H9 (cell line): ENCODE measurements around the gene MYOM3. TPM values are rescaled to one million over a fixed set of nuclear protein-coding genes. Genes with fewer than 3 reads are reported as not detected.

ENCODE experiments used
- DNase-seq: peaks from one replicate; pipeline ENCODE4 v3.0.0-alpha.2; 2017
- H2AFZ ChIP-seq: one replicate; pipeline ENCODE4 v1.6.1; 2013; ENCODE audit warnings: mild to moderate bottlenecking, low read length, control low read depth, moderate library complexity
- H2AK5ac ChIP-seq: 2 replicates; pipeline ENCODE4 v1.6.1; 2013; ENCODE audit warnings: low read length, control low read depth, mixed read lengths; ENCODE audit not compliant: insufficient read length
- H2BK120ac ChIP-seq: one replicate; pipeline ENCODE4 v1.6.1; 2013; ENCODE audit warnings: low read depth, mild to moderate bottlenecking, low read length, control low read depth, inconsistent platforms; ENCODE audit not compliant: poor library complexity, severe bottlenecking
- H2BK12ac ChIP-seq: 2 replicates; pipeline ENCODE4 v1.6.1; 2013; ENCODE audit warnings: low read length, control low read depth, mixed read lengths, low read depth; ENCODE audit not compliant: insufficient read length
- H2BK15ac ChIP-seq: 2 replicates; pipeline ENCODE4 v1.6.1; 2013; ENCODE audit warnings: low read depth, low read length, control low read depth
- H2BK20ac ChIP-seq: one replicate; pipeline ENCODE4 v1.6.1; 2013; ENCODE audit warnings: low read depth, mild to moderate bottlenecking, low read length, control low read depth, inconsistent platforms; ENCODE audit not compliant: poor library complexity, severe bottlenecking
- H2BK5ac ChIP-seq: 2 replicates; pipeline ENCODE4 v1.6.1; 2013; ENCODE audit warnings: low read length, control low read depth, mixed read lengths; ENCODE audit not compliant: insufficient read length
- H3K14ac ChIP-seq: 2 replicates; pipeline ENCODE4 v1.6.1; 2013; ENCODE audit warnings: low read length, control low read depth; ENCODE audit not compliant: insufficient read depth
- H3K18ac ChIP-seq: 2 replicates; pipeline ENCODE4 v1.6.1; 2013; ENCODE audit warnings: low read depth, mild to moderate bottlenecking, mixed read lengths, low read length, control low read depth; ENCODE audit not compliant: insufficient read length
- H3K23ac ChIP-seq: 2 replicates; pipeline ENCODE4 v1.6.1; 2013; ENCODE audit warnings: low read length, control low read depth, mixed read lengths, low read depth; ENCODE audit not compliant: insufficient read length
- H3K23me2 ChIP-seq: 2 replicates; pipeline ENCODE4 v1.6.1; 2013; ENCODE audit warnings: low read depth, mild to moderate bottlenecking, mixed read lengths, low read length, control low read depth; ENCODE audit not compliant: insufficient read length, poor library complexity, severe bottlenecking
- H3K27ac ChIP-seq: 2 replicates; pipeline ENCODE4 v1.5.1; 2013; ENCODE audit warnings: low read length, control low read depth, mixed read lengths, low read depth; ENCODE audit not compliant: insufficient read length
- H3K27me3 ChIP-seq: 2 replicates; pipeline ENCODE4 v1.6.1; 2013; ENCODE audit warnings: low read length, control low read depth, inconsistent platforms; ENCODE audit not compliant: insufficient read depth
- H3K4ac ChIP-seq: 2 replicates; pipeline ENCODE4 v1.6.1; 2013; ENCODE audit warnings: low read depth, mild to moderate bottlenecking, control low read depth, inconsistent platforms, low read length, moderate library complexity
- H3K4me1 ChIP-seq: 2 replicates; pipeline ENCODE4 v1.6.1; 2013; ENCODE audit warnings: low read length, control low read depth, inconsistent platforms; ENCODE audit not compliant: insufficient read depth
- H3K4me2 ChIP-seq: 2 replicates; pipeline ENCODE4 v1.6.1; 2013; ENCODE audit warnings: low read length, control low read depth, mixed read lengths; ENCODE audit not compliant: insufficient read length, insufficient read depth
- H3K56ac ChIP-seq: 2 replicates; pipeline ENCODE4 v1.6.1; 2013; ENCODE audit warnings: low read depth, mild to moderate bottlenecking, mixed read lengths, low read length, control low read depth; ENCODE audit not compliant: insufficient read length
- H3K79me1 ChIP-seq: 2 replicates; pipeline ENCODE4 v1.6.1; 2013; ENCODE audit warnings: low read depth, mild to moderate bottlenecking, moderate library complexity, low read length, control low read depth, inconsistent platforms; ENCODE audit not compliant: insufficient read depth, poor library complexity, severe bottlenecking
- H3K79me2 ChIP-seq: 2 replicates; pipeline ENCODE4 v1.6.1; 2013; ENCODE audit warnings: low read length, control low read depth, inconsistent platforms; ENCODE audit not compliant: insufficient read depth
- H3K9ac ChIP-seq: 2 replicates; pipeline ENCODE4 v1.6.1; 2013; ENCODE audit warnings: low read length, control low read depth, mixed read lengths; ENCODE audit not compliant: insufficient read length; ENCODE audit errors: extremely low read depth
- H3K9me3 ChIP-seq: one replicate; pipeline ENCODE4 v1.6.1; 2013; ENCODE audit warnings: low read depth, low read length, inconsistent platforms; ENCODE audit not compliant: control insufficient read depth
- H3T11ph ChIP-seq: one replicate; pipeline ENCODE4 v1.6.1; 2013; ENCODE audit warnings: mild to moderate bottlenecking, low read length, control low read depth, inconsistent platforms
- H4K20me1 ChIP-seq: one replicate; pipeline ENCODE4 v1.6.1; 2013; ENCODE audit not compliant: control insufficient read depth, insufficient read length, insufficient read depth
- H4K5ac ChIP-seq: 2 replicates; pipeline ENCODE4 v1.6.1; 2013; ENCODE audit warnings: low read depth, mild to moderate bottlenecking, mixed read lengths, low read length, control low read depth; ENCODE audit not compliant: insufficient read length
- H4K8ac ChIP-seq: replicated peaks from 2 replicates; pipeline ENCODE4 v1.6.1; 2013; ENCODE audit warnings: low read length, control low read depth, mixed read lengths, low read depth; ENCODE audit not compliant: insufficient read length
- H4K91ac ChIP-seq: 2 replicates; pipeline ENCODE4 v1.6.1; 2013; ENCODE audit warnings: low read depth, mild to moderate bottlenecking, moderate library complexity, mixed read lengths, low read length, control low read depth; ENCODE audit not compliant: insufficient read length
- H3K27ac Mint-ChIP-seq, 3 experiments: 2 replicates in 2 of 3; 3 replicates in 1 of 3; pipeline ENCODE4 v1.8.0; 2020 to 2021; ENCODE audit warnings: mixed read lengths in 3 of 3, mild to moderate bottlenecking in 1 of 3, moderate library complexity in 1 of 3
- H3K27me3 Mint-ChIP-seq: 2 replicates; pipeline ENCODE4 v1.8.0; 2021; ENCODE audit warnings: low read depth, mild to moderate bottlenecking, moderate library complexity, mixed read lengths
- H3K36me3 Mint-ChIP-seq, 3 experiments: 2 replicates in 2 of 3; 3 replicates in 1 of 3; pipeline ENCODE4 v1.8.0; 2020 to 2021; ENCODE audit warnings: low read depth in 3 of 3, mixed read lengths in 3 of 3; ENCODE audit not compliant: insufficient read depth in 1 of 3
- H3K4me1 Mint-ChIP-seq, 2 experiments: 2 replicates each; pipeline ENCODE4 v1.8.0; 2020; ENCODE audit warnings: mixed read lengths in 2 of 2
- H3K4me3 Mint-ChIP-seq, 2 experiments: 2 replicates in 1 of 2; 3 replicates in 1 of 2; pipeline ENCODE4 v1.8.0; 2020 to 2021; ENCODE audit warnings: mild to moderate bottlenecking in 2 of 2, mixed read lengths in 2 of 2, moderate library complexity in 1 of 2
- H3K9me3 Mint-ChIP-seq, 2 experiments: 2 replicates in 1 of 2; 3 replicates in 1 of 2; pipeline ENCODE4 v1.8.0; 2020; ENCODE audit warnings: mild to moderate bottlenecking in 2 of 2, mixed read lengths in 2 of 2, moderate library complexity in 1 of 2
- CTCF ChIP-seq: fragments of 200-600 bp; sonication (generic); conservative IDR thresholded peaks from 3 replicates; pipeline ENCODE4 v1.8.0; 2021; ENCODE audit warnings: antibody characterized with exemption, mild to moderate bottlenecking
- WGBS: extraction: QIAGEN DNeasy Blood & Tissue Kit; methylation state at CpG from one replicate; pipeline ENCODE4 v1.1.7; 2013; ENCODE audit warnings: missing lambda C conversion rate, low lambda C conversion rate, mixed read lengths; ENCODE audit not compliant: insufficient read length; ENCODE audit errors: extremely low coverage; 5-methylcytosine and 5-hydroxymethylcytosine counted together
- total RNA-seq: library from RNA; stranded (reverse); gene quantifications from 2 replicates; pipeline ENCODE4 v1.2.1, GENCODE V29; 2021

Gene MYOM3
- total RNA-seq, 1 experiment from 2014 or later: 0.11 TPM

GRCh38 chr1:24100945-24101737, 10.8 kb downstream of the MYOM3 start:
- no peak overlapping the region for H2BK120ac ChIP-seq
- no peaks in the 10 kb centered on the region for H3K79me1 ChIP-seq
- no peak overlapping the region for H3K18ac ChIP-seq
- no peak overlapping the region for H3K14ac ChIP-seq
- H2BK20ac ChIP-seq: no peak overlapping the region
- H3K79me2 ChIP-seq: no peaks in the 10 kb centered on the region
- no peak for DNase-seq
- Mint-ChIP-seq H3K9me3 (no peaks in the 10 kb centered on the region), H3K4me1 (peaks cover 6 to 16% of the 10 kb centered on the region in 2 experiments; a peak in 3 of 4 replicates), H3K27me3 (no peaks in the 10 kb centered on the region; the same call in 1 of the 2 replicates), H3K27ac (no peak overlapping the region), H3K36me3 (no peaks in the 10 kb centered on the region), H3K4me3 (no peak overlapping the region)
- H2BK12ac ChIP-seq: no peak overlapping the region
- no peak overlapping the region for H3K4ac ChIP-seq
- H4K8ac ChIP-seq: no peak overlapping the region
- H2BK15ac ChIP-seq: no peak overlapping the region
- no peaks in the 10 kb centered on the region for H3K23me2 ChIP-seq
- TF ChIP-seq CTCF: no peak
- H3K27me3 ChIP-seq: no peaks in the 10 kb centered on the region
- WGBS: no CpG with 5 or more reads among the region's 13 CpGs
- no peaks in the 10 kb centered on the region for H3K9me3 ChIP-seq
- H4K20me1 ChIP-seq: no peaks in the 10 kb centered on the region
- no peak overlapping the region for H3K23ac ChIP-seq
- H2AK5ac ChIP-seq: no peak overlapping the region
- H2BK5ac ChIP-seq: no peak overlapping the region
- H3K4me2 ChIP-seq: no peak overlapping the region
- H2AFZ ChIP-seq: no peak overlapping the region
- no peak overlapping the region for H3K9ac ChIP-seq
- no peak overlapping the region for H3T11ph ChIP-seq
- H3K56ac ChIP-seq: no peak overlapping the region
- H3K4me1 ChIP-seq: no peaks in the 10 kb centered on the region
- no peak overlapping the region for H4K91ac ChIP-seq
- H4K5ac ChIP-seq: no peak overlapping the region
- H3K27ac ChIP-seq: no peak overlapping the region
